HG02571 (cell line): ENCODE measurements around the gene TBXAS1.
"Not testable (repeated sequence)": the region's sequence is repeated elsewhere in the genome, so short reads cannot be mapped to it uniquely, and the experiment has no call there.

Source experiments
- ATAC-seq: cut with Tn5 transposase; IDR thresholded peaks from one replicate; pipeline ENCODE4 v1.9.1; 2021; ENCODE audit warnings: mild to moderate bottlenecking, moderate library complexity; ENCODE audit not compliant: unreplicated experiment

TBXAS1 gene

DNA sequence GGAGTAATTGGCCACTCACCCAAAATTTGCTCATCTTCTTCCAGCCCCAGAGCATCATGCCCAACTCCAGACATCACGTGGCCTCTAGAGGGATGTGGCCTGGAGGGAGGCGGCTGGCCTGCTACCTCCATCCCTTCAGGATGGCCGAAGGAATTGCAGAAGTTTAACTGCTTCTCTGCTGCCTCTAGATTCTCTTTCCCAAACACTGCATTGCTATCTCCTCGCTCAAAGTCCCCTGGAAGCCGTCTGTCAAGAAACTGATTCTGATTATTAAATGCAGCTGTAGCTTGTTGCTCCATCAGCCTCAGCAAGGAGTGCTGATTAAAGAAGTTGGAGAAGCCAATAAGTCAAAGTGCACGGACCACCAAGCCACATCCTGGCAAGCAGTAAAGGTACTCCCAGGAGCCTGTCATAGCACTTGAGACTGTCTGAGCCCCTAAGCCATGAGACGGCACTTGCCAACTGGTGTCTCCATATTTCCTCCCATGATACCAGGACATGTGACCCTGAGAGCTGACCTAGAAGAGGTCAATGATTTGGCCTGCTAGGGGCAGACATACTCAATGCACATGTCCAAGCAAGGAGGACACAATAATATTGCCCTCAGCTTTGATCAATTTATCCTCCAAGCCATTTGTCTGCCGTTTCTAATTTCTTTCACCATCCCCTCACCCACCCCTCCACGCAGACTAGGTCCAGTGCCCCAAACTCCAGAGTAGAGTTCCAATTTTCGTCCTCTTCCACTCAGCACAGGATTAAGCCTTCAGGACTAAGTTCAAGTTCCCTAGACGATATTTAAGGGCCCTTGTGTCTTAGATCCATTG, 84.2 kb downstream of the TBXAS1 start:
- no peak for ATAC-seq

GRCh38 chr7:139913845-139914135, 84.7 kb downstream of the TBXAS1 start:
- no peak for ATAC-seq

DNA sequence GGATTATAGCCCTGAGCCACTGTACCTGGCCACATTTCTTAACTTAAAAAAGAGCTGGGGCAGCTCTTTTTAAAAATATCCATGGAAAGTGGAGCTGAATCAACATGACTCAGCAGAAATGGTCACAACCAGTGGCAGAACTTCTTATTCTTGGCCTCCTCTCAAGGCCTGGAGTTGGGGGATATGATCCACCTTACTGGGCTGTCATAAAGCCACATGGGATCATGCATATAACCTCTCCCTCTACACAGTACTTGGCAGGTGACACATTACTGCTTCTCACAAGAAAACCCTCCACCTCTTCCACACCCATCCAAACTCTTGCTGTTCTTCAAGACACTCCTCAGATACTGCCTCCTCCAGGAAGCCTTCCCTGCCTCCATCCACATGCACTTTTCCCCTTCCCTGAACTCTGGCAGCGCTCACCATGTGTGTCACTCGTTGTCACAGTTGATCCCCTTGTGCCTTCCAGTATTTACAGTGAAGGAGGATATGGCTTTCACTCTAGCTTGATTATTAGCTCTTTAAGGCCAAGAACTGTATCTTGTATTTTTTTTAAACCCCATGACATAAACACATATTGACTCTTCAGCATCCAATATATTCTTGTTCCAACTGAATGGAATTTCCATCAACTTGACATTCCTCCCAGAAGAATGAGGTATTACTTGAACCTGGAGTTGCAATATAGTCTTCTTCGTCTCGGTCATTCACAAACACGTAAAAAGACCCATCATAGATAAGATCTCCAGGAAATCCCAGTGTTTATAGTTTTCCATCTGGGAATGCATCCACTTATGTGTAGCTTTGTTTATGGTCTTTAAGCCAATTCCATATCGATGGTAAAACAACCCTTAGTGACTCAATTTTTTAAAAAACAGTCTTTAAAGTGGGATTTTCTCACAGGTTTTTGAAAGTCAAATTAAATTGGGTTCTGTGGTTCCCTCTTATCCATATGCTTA, 85.5 kb downstream of the TBXAS1 start:
- ATAC-seq: no peak

DNA sequence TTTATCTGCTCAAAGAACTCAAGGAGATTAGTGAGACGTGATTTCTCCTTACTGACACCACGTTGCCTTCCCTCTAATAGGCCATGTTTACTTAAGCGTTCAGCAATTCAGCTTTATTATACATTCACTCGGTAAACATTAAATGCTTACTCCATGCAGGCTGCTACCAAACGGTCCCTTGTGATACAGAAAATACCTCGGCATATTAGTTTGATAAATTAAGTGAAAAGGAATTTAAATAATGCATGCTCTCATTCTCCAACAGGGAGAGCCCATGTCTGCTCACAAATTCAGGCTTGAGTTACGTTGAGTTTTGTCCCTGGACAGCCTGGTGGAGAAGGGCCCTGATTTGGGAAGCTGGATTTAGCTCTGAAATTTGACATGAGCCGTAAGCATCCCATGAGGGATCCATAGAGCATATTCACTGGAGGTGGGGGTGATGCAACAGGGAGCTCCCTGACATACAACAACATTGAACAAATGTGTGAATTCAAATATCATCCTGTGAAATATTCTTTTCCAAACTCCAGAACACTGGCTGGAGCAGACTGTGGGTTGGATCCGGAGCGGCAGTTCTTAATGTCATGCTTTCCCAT, 86.3 kb downstream of the TBXAS1 start:
- no peak for ATAC-seq

DNA sequence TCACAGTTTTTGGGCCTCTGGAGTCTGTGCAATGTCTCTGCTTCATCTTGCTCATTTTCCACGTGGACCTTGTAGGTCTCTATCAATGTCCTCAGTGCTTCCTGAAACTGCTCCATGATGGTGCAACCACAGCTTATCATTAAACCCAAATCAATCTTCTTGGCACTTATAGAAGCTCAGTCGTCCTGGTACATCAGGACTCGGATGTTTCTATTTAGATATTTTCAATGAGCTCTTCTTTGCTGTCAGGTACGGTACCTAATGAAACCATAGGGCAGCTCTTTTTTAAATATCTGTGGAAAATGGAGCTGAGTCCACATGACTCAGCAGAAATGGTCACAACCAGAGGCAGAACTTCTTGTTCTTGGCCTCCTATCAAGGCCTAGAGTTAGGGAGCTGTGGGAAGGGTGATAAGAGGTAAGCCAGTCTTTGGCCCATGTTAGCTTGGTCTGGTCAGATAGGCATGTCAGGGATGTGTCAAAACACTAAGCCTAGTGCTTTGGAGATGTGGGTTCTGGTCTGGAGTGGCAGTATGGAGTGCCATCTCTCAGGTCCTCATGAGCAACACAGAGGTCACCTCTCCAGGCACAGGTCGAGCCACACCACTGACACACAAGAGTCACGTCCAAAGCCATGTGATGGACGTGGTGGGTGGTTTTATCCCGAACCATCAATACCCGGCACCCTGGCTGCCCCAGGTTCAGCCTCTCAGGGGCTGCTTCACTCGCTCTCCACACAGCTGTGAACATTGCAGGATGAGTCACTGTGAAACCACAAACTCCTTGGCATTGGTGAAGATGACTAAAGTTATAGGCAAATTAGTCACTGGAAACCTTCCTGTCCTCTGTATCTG, 87.0 kb downstream of the TBXAS1 start:
- peak; percentile 77 for ATAC-seq

DNA sequence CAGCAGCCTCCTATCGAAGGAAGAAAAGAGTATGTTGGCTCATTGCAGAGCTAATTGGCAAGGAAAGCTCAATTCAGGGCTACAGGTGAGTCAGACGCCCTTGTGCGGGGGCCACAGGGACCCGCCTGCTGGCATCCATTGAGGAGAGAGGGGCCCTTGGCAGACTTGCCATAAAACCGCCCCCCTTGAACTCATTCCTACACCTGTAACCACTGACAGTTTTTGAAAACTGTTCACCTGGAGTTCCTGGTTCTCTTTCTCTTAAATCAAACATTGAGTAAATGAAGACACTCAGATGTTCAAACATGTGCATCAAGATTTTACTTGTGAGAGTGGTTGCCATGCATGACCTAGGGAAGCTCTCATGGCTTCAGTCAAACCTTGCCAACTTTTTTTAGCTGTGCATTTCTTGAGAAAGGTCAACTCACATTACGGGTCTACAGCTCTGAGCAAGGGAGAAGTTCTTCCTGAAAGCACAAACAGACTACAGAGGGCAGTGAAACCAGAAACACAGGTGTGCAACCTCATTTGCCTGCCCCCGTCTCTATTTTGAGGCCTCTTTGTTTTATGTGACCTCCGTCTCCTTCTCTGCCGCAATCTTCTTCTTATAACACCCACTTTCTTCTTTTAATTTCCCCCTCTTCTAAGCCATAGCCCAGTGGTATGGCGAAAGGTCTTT, 87.8 kb downstream of the TBXAS1 start:
- peak; percentile 74 for ATAC-seq

GRCh38 chr7:139917851-139918250, 88.8 kb downstream of the TBXAS1 start:
- no peak for ATAC-seq

- no peak for ATAC-seq
These were observed 89.4 kb downstream of the TBXAS1 start for GRCh38 chr7:139918480-139918879.

DNA sequence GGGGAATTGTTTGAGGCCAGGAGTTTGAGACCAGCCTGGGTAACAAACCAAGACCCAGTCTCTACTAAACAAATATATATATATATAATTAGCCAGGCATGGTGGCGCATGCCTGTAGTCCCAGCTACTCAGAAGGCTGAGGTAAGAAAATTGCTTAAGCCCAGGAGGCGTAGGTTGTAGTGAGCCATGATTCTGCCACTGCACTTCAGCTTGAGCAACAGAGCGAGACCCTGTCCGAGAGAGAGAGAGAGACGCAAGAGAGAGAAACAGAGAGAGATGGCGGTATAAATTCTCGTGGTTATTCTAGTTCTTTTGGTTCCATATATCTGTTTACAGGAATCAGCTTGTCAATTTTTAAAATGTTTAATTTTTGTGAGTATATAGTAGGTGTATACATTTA, 94.0 kb downstream of the TBXAS1 start:
- no peak for ATAC-seq

- ATAC-seq: no peak
These were observed 95.4 kb downstream of the TBXAS1 start for GRCh38 chr7:139924461-139924860.

DNA sequence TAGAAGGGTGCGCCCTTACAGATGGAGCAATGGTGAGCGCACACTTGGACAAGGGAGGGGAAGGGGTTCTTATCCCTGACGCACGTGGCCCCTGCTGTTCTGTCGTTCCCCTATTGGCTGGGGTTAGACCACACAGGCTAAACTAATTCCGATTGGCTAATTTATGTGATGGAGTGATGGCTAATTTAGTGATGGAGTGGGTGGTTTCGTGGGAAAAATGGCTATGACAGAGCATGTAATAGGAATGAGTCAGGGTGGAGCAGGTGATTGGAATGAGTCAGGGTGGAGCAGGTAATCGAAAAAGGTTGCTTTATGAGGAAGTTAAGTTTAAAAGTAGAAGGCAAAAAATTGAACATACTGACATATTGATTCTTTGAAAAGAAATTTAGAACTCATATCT, 100.2 kb downstream of the TBXAS1 start:
- not testable (repeated sequence) for ATAC-seq

- no peak for ATAC-seq
These were observed 101.4 kb downstream of the TBXAS1 start for GRCh38 chr7:139930286-139930965.

- no peak for ATAC-seq
These were observed 102.3 kb downstream of the TBXAS1 start for GRCh38 chr7:139931190-139931934.

GRCh38 chr7:139932531-139932930, 103.5 kb downstream of the TBXAS1 start:
- ATAC-seq: no peak

- ATAC-seq: no peak
These were observed 107.8 kb downstream of the TBXAS1 start for GRCh38 chr7:139936760-139937310.

GRCh38 chr7:139937715-139938114, 108.7 kb downstream of the TBXAS1 start:
- no peak for ATAC-seq

DNA sequence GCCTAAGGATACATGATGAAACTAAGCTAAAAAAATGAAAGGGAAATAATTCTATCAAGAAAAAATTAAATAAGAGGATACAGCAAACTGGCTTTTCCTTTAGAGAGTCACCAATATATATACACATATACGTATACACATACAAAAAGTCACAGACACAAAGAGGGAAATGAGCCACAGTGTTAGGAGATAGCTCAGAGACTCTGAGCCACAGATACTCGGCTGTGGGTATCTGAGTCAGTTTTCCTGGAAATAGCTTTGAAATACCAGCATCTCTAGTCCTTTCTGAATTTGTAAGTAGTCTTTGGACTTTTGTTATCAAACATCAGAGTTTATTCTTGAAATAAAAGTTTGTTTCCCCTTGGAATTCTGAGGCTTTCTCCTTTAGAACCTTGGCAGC, 111.8 kb downstream of the TBXAS1 start:
- ATAC-seq: no peak

- no peak for ATAC-seq
These were observed 112.4 kb downstream of the TBXAS1 start for GRCh38 chr7:139941421-139941820.

- no peak for ATAC-seq
These were observed 112.8 kb downstream of the TBXAS1 start for GRCh38 chr7:139941866-139942265.
